Skeletal muscle satellite cell (primary cell): ENCODE data around the gene CHTF18.

Experiments
- H3K27me3 ChIP-seq: 2 replicates; pipeline ENCODE4 v1.7.0; 2013; ENCODE audit warnings: low read length; ENCODE audit not compliant: control insufficient read depth, insufficient read depth
- H3K36me3 ChIP-seq: 2 replicates; pipeline ENCODE4 v1.7.0; 2013; ENCODE audit warnings: mild to moderate bottlenecking, control low read depth, low read length; ENCODE audit not compliant: insufficient read depth
- H3K4me1 ChIP-seq: 2 replicates; pipeline ENCODE4 v1.7.0; 2013; ENCODE audit warnings: low read length; ENCODE audit not compliant: control insufficient read depth, insufficient read depth
- H3K4me2 ChIP-seq: 2 replicates; pipeline ENCODE4 v1.7.0; 2013; ENCODE audit warnings: mild to moderate bottlenecking, low read length
- H3K4me3 ChIP-seq: 2 replicates; pipeline ENCODE4 v1.7.0; 2013; ENCODE audit warnings: low read length
- H3K9ac ChIP-seq: 2 replicates; pipeline ENCODE4 v1.7.0; 2013; ENCODE audit warnings: mild to moderate bottlenecking, low read depth, low read length, moderate library complexity
- H3K9me3 ChIP-seq: replicated peaks from 2 replicates; pipeline ENCODE4 v1.7.0; 2013; ENCODE audit warnings: mild to moderate bottlenecking, control low read depth, low read length

Gene CHTF18

GRCh38 chr16:789191-789850 is 901 bp downstream of the CHTF18 start:
- Histone ChIP-seq H3K36me3 (peaks cover 20% of the 10 kb centered on the region), H3K27me3 (no peaks in the 10 kb centered on the region), H3K4me3 (peak overlapping the region; percentile 93), H3K4me2 (peak overlapping the region; percentile 91), H3K4me1 (peaks cover 15% of the 10 kb centered on the region), H3K9ac (peak overlapping the region; percentile 87), H3K9me3 (no peaks in the 10 kb centered on the region)

DNA sequence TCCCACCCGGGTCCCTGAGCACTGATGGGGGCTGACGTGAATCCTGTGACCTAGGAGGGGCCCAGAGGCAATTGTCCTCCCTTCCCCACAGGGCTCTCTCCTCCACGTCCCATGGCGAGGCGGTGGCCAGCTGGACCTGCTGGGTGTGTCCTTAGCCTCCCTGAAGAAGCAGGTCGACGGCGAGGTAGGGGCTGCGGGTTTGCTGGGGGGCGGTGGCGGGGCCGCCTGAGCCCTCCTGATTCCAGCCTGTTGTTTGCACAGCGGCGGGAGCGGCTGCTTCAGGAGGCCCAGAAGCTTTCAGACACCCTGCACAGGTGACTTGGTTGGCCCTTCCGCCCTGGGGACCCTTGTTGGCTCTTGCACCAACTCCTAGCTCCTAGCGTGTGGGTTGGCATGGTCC is 1.7 kb downstream of the CHTF18 start:
- Histone ChIP-seq H3K9ac (no peak overlapping the region), H3K9me3 (no peaks in the 10 kb centered on the region), H3K36me3 (peaks cover 20% of the 10 kb centered on the region), H3K4me3 (no peak overlapping the region), H3K27me3 (no peaks in the 10 kb centered on the region), H3K4me1 (peaks cover 15% of the 10 kb centered on the region), H3K4me2 (no peak overlapping the region)

GRCh38 chr16:791131-791530 is 2.7 kb downstream of the CHTF18 start:
- no peak overlapping the region for H3K9ac ChIP-seq
- H3K27me3 ChIP-seq = no peaks in the 10 kb centered on the region
- H3K4me1 ChIP-seq = peaks cover 15% of the 10 kb centered on the region
- no peak overlapping the region for H3K4me2 ChIP-seq
- H3K4me3 ChIP-seq = no peak overlapping the region
- peaks cover 18% of the 10 kb centered on the region for H3K36me3 ChIP-seq
- H3K9me3 ChIP-seq = no peaks in the 10 kb centered on the region

- peaks cover 10% of the 10 kb centered on the region for H3K4me1 ChIP-seq
- H3K4me3 ChIP-seq = no peak overlapping the region
- no peak overlapping the region for H3K4me2 ChIP-seq
- no peak overlapping the region for H3K9ac ChIP-seq
- H3K9me3 ChIP-seq = no peaks in the 10 kb centered on the region
- no peaks in the 10 kb centered on the region for H3K27me3 ChIP-seq
- peaks cover 10% of the 10 kb centered on the region for H3K36me3 ChIP-seq
Observed at GRCh38 chr16:792221-792995, 4.0 kb downstream of the CHTF18 start.

DNA sequence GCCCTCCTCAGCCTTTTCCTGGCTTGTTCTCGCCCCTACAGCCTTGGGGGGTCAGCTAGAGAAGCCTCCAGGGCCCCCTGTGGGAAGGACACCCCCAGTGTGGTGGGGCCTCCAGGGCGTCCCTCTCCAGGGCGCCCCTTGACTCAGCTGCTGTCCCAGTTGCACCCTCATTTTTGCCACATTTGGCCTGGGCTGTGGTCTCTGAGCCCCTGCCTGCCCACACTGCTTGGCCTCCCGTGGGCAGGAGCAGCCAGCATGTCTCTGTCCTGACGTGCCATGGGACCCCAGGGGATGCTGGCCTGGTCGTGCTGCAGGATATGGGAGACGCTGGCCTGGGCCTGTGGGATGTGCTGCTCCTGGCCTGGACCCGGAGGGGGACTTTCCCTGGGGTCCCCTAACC is 5.0 kb downstream of the CHTF18 start:
- Histone ChIP-seq H3K9ac (no peak overlapping the region), H3K36me3 (peaks cover 10% of the 10 kb centered on the region), H3K27me3 (no peaks in the 10 kb centered on the region), H3K9me3 (no peaks in the 10 kb centered on the region), H3K4me3 (no peak overlapping the region), H3K4me1 (peaks cover 7% of the 10 kb centered on the region), H3K4me2 (no peak overlapping the region)

DNA sequence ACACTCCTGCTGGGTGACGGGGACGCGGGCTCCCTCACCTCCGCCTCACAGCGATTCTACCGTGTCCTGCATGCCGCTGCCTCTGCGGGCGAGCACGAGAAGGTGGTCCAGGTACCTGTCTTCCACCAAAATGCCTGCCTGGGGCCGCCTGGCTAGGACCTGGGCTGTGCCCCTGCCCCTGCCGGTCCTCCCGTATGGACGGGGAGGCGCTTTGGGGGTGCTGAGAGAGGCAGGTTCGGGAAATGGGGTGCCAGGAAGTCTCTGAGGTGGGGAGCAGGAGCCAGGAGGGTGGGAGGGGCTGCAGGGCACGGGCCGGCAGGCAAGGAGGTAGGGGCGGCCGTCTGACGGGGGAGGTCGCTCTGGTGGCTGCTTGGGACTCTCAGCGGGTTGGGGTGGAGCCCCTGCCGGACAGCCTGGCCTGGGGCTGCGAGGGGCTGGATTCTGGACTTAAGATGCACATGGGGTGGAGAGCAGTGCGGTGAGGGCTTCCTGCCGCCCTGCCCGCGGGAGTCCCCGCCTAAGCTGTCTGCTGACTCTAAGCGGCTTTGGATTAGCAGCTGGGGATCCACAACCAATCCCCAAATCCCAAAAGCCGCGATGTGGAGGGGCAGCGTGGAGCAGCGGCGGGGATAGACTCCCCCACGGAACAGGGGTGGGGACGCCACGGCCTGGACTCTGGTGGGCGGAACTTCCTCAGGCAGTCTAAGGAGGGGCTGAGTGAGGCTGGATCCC is 5.8 kb downstream of the CHTF18 start:
- H3K9ac ChIP-seq = no peak overlapping the region
- peaks cover 2% of the 10 kb centered on the region for H3K4me1 ChIP-seq
- peaks cover 10% of the 10 kb centered on the region for H3K36me3 ChIP-seq
- H3K4me2 ChIP-seq = no peak overlapping the region
- peaks cover 5% of the 10 kb centered on the region for H3K27me3 ChIP-seq
- no peaks in the 10 kb centered on the region for H3K9me3 ChIP-seq
- no peak overlapping the region for H3K4me3 ChIP-seq

DNA sequence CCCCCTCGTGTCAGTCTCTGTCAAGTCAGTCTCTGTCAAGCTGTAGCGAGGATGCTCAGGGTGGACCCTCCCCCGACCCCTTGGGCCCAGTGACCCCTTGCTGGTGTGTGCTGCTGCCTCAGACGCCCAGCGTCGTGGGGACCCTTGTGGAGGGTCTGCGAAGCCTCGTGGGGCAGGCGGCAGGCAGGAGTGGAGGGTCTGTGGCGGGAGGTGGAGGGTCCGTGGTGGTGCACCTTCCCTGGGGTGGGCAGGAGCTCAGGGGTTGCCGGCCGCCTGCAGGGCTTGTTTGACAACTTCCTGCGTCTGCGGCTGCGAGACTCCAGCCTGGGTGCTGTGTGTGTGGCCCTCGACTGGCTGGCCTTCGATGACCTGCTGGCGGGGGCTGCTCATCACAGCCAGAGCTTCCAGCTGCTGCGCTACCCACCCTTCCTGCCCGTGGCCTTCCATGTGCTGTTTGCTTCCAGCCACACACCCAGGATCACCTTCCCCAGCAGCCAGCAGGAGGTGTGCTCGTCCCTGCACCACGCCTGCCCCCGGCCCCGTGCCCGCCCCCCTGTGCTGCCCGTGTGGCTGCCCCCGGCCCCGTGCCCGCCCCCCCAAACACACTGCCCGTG is 6.5 kb downstream of the CHTF18 start:
- H3K9ac ChIP-seq = no peak overlapping the region
- peaks cover 10% of the 10 kb centered on the region for H3K36me3 ChIP-seq

GRCh38 chr16:795580-796229 is 7.3 kb downstream of the CHTF18 start:
- Histone ChIP-seq H3K4me3 (no peak overlapping the region), H3K4me1 (no peaks in the 10 kb centered on the region), H3K4me2 (no peak overlapping the region), H3K36me3 (peaks cover 10% of the 10 kb centered on the region), H3K9me3 (no peaks in the 10 kb centered on the region), H3K27me3 (peaks cover 18% of the 10 kb centered on the region), H3K9ac (no peak overlapping the region)

More for the DNA sequence above, 6.5 kb downstream of the CHTF18 start:
- H3K9me3 ChIP-seq = no peaks in the 10 kb centered on the region
- H3K27me3 ChIP-seq = peaks cover 11% of the 10 kb centered on the region
- H3K4me2 ChIP-seq = no peak overlapping the region
- H3K4me1 ChIP-seq = no peaks in the 10 kb centered on the region
- no peak overlapping the region for H3K4me3 ChIP-seq

GRCh38 chr16:796296-797119 is 8.1 kb downstream of the CHTF18 start:
- Histone ChIP-seq H3K4me1 (no peaks in the 10 kb centered on the region), H3K27me3 (peaks cover 27% of the 10 kb centered on the region), H3K4me2 (no peak overlapping the region), H3K36me3 (peaks cover 8% of the 10 kb centered on the region), H3K4me3 (no peak overlapping the region), H3K9me3 (no peaks in the 10 kb centered on the region), H3K9ac (no peak overlapping the region)

GRCh38 chr16:797120-797420 is 8.7 kb downstream of the CHTF18 start:
- Histone ChIP-seq H3K9me3 (no peaks in the 10 kb centered on the region), H3K4me1 (no peaks in the 10 kb centered on the region), H3K4me2 (no peak overlapping the region), H3K4me3 (no peak overlapping the region), H3K9ac (no peak overlapping the region), H3K27me3 (peaks cover 32% of the 10 kb centered on the region), H3K36me3 (peaks cover 2% of the 10 kb centered on the region)
